HepG2 (cell line): ENCODE data around the gene INHBE. TPM values are rescaled to one million over a fixed set of nuclear protein-coding genes. Genes with fewer than 3 reads are reported as not detected.

Experiments
- AGO1 ChIP-seq: fragments of 200-400 bp; formaldehyde crosslinking; IDR thresholded peaks from 2 replicates; pipeline ENCODE4 v1.6.1; 2017; ENCODE audit warnings: mild to moderate bottlenecking, low read depth, low read length, moderate library complexity; ENCODE audit not compliant: poor library complexity, severe bottlenecking
- BATF2 ChIP-seq: sonication (generic); formaldehyde crosslinking; IDR thresholded peaks from 2 replicates; pipeline ENCODE4 v1.8.0; 2022; ENCODE audit warnings: mild to moderate bottlenecking, missing genetic modification reagents, moderate library complexity
- KAT7 ChIP-seq: IDR thresholded peaks from 2 replicates; pipeline ENCODE4 v1.6.1; 2018; ENCODE audit warnings: borderline replicate concordance, missing compliant biosample characterization
- KLF12 ChIP-seq: sonication (generic); formaldehyde crosslinking; IDR thresholded peaks from 2 replicates; pipeline ENCODE4 v1.4.0; 2020; ENCODE audit warnings: missing genetic modification reagents, borderline replicate concordance
- NPAS2 ChIP-seq: sonication (generic); formaldehyde crosslinking; IDR thresholded peaks from 2 replicates; pipeline ENCODE4 v1.8.0; 2022; ENCODE audit warnings: mild to moderate bottlenecking, missing genetic modification reagents, borderline replicate concordance
- NR2F2 ChIP-seq: IDR thresholded peaks from 2 replicates; pipeline ENCODE4 v1.6.1; 2012; ENCODE audit warnings: low read depth, inconsistent platforms, borderline replicate concordance
- PAX8 ChIP-seq: sonication (generic); formaldehyde crosslinking; IDR thresholded peaks from 2 replicates; pipeline ENCODE4 v1.8.0; 2022; ENCODE audit warnings: mild to moderate bottlenecking, missing genetic modification reagents, borderline replicate concordance
- SALL1 ChIP-seq: sonication (generic); formaldehyde crosslinking; IDR thresholded peaks from 2 replicates; pipeline ENCODE4 v1.8.0; 2022; ENCODE audit warnings: mild to moderate bottlenecking, missing genetic modification reagents
- TCF7 ChIP-seq: sonication (generic); IDR thresholded peaks from 2 replicates; pipeline ENCODE4 v1.6.1; 2016; ENCODE audit warnings: antibody characterized with exemption, low read depth
- TGIF2 ChIP-seq: IDR thresholded peaks from 2 replicates; pipeline ENCODE4 v1.6.1; 2016; ENCODE audit warnings: control low read depth, missing compliant biosample characterization
- ZFP1 ChIP-seq: IDR thresholded peaks from 2 replicates; pipeline ENCODE4 v1.6.1; 2016
- ZFP41 ChIP-seq: sonication (generic); formaldehyde crosslinking; IDR thresholded peaks from 2 replicates; pipeline ENCODE4 v1.4.0; 2020; ENCODE audit warnings: mild to moderate bottlenecking, missing genetic modification reagents, borderline replicate concordance
- ZNF552 ChIP-seq: sonication (generic); formaldehyde crosslinking; IDR thresholded peaks from 2 replicates; pipeline ENCODE4 v1.9.0; 2022; ENCODE audit warnings: missing genetic modification reagents, mild to moderate bottlenecking, borderline replicate concordance
- ZNF720 ChIP-seq: sonication (generic); formaldehyde crosslinking; IDR thresholded peaks from 2 replicates; pipeline ENCODE4 v1.4.0; 2020; ENCODE audit warnings: missing genetic modification reagents
- ZNF788 ChIP-seq: sonication (generic); formaldehyde crosslinking; IDR thresholded peaks from 2 replicates; pipeline ENCODE4 v1.5.0; 2020; ENCODE audit warnings: mild to moderate bottlenecking, missing genetic modification reagents, borderline replicate concordance
- polyA plus RNA-seq, 8 experiments: library from polyadenylated mRNA; depleted of rRNA in 3 of 8; stranded (reverse) in 7 of 8; unstranded in 1 of 8; fragments of >200 nt; fragmentation: Illumina TruSeq in 4 of 8; extraction: Trizol in 4 of 8; gene quantifications; 2 replicates each; pipeline versions ENCODE4 v1.2.1 to v1.2.3, GENCODE V29; 2011 to 2016; ENCODE audit warnings: low read depth in 4 of 8, missing spikeins in 1 of 8, mixed read lengths in 1 of 8; ENCODE audit not compliant: insufficient read depth in 1 of 8
- total RNA-seq, 5 experiments: library from RNA; depleted of rRNA; stranded (reverse); fragments of >200 nt; fragmentation: Illumina TruSeq; extraction: Trizol; gene quantifications; 2 replicates each; pipeline ENCODE4 v1.2.3, GENCODE V29; 2016; ENCODE audit warnings: low read depth in 1 of 5
- TF ChIP-seq, protein P1 (sequence below): sonication (generic); formaldehyde crosslinking; IDR thresholded peaks from 2 replicates; pipeline ENCODE4 v1.5.0; 2020; ENCODE audit warnings: mild to moderate bottlenecking, missing genetic modification reagents, moderate library complexity
- TF ChIP-seq, protein P2 (sequence below): IDR thresholded peaks from 2 replicates; pipeline ENCODE4 v1.6.1; 2012; ENCODE audit warnings: low read length, improper control_type of control experiment
- TF ChIP-seq, protein P3 (sequence below): sonication (generic); formaldehyde crosslinking; IDR thresholded peaks from 2 replicates; pipeline ENCODE4 v1.4.0; 2020; ENCODE audit warnings: missing genetic modification reagents
- TF ChIP-seq, protein P4 (sequence below): sonication (generic); formaldehyde crosslinking; IDR thresholded peaks from 2 replicates; pipeline ENCODE4 v1.4.0; 2020; ENCODE audit warnings: missing genetic modification reagents, borderline replicate concordance

The INHBE gene
- total and polyA plus RNA-seq, 2 of the 13 experiments (the other 11 are each of a cell fraction or from before 2014, with no cell fraction given) = 17.0 to 32.0 TPM

DNA sequence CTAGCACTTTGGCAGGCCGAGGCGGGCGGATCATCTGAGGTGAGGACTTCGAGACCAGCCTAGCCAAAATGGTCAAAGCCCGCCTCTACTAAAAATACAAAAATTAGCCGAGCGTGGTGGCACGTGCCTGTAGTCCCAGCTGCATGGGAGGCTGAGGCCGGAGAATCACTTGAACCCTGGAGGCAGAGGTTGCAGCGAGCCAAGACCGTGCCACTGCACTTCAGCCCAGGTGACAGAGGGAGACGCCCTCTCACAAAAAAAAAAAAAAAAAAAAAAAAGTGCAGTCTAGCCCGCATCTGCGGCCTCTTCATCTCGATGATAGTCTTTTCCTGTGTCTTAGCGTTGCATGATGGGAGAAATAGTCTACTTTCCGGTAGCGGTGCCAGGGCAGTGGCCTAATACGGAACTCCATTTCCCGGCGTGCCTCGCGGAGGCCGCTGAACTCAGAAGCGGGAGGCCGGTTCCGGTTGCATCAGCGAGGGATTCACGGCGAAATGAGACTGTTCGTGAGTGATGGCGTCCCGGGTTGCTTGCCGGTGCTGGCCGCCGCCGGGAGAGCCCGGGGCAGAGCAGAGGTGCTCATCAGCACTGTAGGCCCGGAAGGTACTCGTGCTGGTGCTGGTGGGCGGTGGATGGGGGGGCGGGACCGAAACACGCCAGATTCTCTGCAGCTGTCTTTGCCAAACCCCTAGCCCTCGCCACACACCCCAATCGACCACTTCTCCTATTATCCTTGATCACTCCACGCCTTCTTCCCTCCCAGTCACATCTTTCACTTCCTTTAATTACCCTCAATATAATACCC is 32.7 kb downstream of the INHBE start, which contains the start of gene MARS1 (continued):
- TF ChIP-seq AGO1 (no peak), ZNF720 (CRISPR knock-in tag) (no peak), KAT7 (CRISPR knock-in tag) (no peak; the same call in 1 of the 2 replicates), TCF7 (no peak), SALL1 (CRISPR knock-in tag) (peak; percentile 64; the same call in 1 of the 2 replicates), ZFP1 (CRISPR knock-in tag) (no peak), KLF12 (CRISPR knock-in tag) (peak; percentile 71; the same call in 1 of the 2 replicates), ZNF552 (CRISPR knock-in tag) (no peak), PAX8 (CRISPR knock-in tag) (no peak), ZFP41 (no peak), TGIF2 (CRISPR knock-in tag) (0 out of 2 replicates have a peak, but pooled peaks have one; percentile 21), NR2F2 (no peak), BATF2 (CRISPR knock-in tag) (no peak), ZNF788 (peak; percentile 69; the same call in 1 of the 2 replicates), NPAS2 (CRISPR knock-in tag) (no peak)
- TF ChIP-seq, protein P1, sequence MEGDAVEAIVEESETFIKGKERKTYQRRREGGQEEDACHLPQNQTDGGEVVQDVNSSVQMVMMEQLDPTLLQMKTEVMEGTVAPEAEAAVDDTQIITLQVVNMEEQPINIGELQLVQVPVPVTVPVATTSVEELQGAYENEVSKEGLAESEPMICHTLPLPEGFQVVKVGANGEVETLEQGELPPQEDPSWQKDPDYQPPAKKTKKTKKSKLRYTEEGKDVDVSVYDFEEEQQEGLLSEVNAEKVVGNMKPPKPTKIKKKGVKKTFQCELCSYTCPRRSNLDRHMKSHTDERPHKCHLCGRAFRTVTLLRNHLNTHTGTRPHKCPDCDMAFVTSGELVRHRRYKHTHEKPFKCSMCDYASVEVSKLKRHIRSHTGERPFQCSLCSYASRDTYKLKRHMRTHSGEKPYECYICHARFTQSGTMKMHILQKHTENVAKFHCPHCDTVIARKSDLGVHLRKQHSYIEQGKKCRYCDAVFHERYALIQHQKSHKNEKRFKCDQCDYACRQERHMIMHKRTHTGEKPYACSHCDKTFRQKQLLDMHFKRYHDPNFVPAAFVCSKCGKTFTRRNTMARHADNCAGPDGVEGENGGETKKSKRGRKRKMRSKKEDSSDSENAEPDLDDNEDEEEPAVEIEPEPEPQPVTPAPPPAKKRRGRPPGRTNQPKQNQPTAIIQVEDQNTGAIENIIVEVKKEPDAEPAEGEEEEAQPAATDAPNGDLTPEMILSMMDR (CRISPR knock-in tag) = peak; percentile 59
- TF ChIP-seq, protein P2, sequence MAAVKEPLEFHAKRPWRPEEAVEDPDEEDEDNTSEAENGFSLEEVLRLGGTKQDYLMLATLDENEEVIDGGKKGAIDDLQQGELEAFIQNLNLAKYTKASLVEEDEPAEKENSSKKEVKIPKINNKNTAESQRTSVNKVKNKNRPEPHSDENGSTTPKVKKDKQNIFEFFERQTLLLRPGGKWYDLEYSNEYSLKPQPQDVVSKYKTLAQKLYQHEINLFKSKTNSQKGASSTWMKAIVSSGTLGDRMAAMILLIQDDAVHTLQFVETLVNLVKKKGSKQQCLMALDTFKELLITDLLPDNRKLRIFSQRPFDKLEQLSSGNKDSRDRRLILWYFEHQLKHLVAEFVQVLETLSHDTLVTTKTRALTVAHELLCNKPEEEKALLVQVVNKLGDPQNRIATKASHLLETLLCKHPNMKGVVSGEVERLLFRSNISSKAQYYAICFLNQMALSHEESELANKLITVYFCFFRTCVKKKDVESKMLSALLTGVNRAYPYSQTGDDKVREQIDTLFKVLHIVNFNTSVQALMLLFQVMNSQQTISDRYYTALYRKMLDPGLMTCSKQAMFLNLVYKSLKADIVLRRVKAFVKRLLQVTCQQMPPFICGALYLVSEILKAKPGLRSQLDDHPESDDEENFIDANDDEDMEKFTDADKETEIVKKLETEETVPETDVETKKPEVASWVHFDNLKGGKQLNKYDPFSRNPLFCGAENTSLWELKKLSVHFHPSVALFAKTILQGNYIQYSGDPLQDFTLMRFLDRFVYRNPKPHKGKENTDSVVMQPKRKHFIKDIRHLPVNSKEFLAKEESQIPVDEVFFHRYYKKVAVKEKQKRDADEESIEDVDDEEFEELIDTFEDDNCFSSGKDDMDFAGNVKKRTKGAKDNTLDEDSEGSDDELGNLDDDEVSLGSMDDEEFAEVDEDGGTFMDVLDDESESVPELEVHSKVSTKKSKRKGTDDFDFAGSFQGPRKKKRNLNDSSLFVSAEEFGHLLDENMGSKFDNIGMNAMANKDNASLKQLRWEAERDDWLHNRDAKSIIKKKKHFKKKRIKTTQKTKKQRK = no peak
- TF ChIP-seq, protein P3, sequence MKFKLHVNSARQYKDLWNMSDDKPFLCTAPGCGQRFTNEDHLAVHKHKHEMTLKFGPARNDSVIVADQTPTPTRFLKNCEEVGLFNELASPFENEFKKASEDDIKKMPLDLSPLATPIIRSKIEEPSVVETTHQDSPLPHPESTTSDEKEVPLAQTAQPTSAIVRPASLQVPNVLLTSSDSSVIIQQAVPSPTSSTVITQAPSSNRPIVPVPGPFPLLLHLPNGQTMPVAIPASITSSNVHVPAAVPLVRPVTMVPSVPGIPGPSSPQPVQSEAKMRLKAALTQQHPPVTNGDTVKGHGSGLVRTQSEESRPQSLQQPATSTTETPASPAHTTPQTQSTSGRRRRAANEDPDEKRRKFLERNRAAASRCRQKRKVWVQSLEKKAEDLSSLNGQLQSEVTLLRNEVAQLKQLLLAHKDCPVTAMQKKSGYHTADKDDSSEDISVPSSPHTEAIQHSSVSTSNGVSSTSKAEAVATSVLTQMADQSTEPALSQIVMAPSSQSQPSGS (CRISPR knock-in tag) = no peak; the same call in 1 of the 2 replicates
- TF ChIP-seq, protein P4, sequence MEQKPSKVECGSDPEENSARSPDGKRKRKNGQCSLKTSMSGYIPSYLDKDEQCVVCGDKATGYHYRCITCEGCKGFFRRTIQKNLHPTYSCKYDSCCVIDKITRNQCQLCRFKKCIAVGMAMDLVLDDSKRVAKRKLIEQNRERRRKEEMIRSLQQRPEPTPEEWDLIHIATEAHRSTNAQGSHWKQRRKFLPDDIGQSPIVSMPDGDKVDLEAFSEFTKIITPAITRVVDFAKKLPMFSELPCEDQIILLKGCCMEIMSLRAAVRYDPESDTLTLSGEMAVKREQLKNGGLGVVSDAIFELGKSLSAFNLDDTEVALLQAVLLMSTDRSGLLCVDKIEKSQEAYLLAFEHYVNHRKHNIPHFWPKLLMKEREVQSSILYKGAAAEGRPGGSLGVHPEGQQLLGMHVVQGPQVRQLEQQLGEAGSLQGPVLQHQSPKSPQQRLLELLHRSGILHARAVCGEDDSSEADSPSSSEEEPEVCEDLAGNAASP (CRISPR knock-in tag) = no peak
